ENCODE data around the gene NBR1.
"Not testable (repeated sequence)": the region's sequence is repeated elsewhere in the genome, so short reads cannot be mapped to it uniquely, and the experiment has no call there.

NBR1 gene, protein sequence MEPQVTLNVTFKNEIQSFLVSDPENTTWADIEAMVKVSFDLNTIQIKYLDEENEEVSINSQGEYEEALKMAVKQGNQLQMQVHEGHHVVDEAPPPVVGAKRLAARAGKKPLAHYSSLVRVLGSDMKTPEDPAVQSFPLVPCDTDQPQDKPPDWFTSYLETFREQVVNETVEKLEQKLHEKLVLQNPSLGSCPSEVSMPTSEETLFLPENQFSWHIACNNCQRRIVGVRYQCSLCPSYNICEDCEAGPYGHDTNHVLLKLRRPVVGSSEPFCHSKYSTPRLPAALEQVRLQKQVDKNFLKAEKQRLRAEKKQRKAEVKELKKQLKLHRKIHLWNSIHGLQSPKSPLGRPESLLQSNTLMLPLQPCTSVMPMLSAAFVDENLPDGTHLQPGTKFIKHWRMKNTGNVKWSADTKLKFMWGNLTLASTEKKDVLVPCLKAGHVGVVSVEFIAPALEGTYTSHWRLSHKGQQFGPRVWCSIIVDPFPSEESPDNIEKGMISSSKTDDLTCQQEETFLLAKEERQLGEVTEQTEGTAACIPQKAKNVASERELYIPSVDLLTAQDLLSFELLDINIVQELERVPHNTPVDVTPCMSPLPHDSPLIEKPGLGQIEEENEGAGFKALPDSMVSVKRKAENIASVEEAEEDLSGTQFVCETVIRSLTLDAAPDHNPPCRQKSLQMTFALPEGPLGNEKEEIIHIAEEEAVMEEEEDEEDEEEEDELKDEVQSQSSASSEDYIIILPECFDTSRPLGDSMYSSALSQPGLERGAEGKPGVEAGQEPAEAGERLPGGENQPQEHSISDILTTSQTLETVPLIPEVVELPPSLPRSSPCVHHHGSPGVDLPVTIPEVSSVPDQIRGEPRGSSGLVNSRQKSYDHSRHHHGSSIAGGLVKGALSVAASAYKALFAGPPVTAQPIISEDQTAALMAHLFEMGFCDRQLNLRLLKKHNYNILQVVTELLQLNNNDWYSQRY

DNA sequence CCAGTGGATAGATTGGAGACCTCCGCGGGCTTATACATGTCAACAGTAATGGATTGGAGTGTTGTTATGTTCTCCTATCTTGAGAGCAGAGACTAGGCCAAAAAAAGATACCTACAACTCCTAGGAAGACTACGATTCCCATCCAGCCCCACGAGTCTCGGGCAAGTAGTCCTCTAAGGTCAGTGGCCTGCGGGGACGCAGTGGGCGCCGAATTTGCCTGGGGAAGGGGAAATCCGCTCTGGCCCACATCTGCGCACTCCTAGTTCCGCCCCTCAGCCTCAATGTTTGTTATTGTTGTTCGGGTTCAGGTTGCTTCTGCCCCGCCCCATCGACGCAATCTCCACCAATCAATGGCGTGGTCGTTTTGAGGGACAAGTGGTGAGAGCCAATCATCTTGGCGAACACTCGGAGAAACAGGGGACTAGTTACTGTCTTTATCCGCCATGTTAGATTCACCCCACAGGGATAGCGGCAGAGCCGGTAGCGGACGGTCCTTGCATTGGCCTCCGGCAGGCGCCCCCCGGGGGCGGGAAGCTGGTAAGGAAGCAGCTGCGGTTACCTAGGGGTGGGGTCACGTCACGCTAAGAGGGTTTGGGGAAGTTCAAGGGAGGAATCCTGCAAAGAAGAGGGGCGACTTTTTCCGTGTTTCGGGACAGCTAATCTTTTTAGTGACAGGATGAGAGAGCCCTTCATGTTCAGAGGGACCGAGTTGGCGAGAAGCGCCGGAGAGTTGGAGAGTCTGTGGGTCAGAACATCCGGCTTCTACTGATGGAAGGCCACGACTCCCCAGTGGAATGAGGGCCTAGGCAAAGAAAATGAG, at the start of gene NBR1:
Gene NBR1, plus strand, starts transcription at position 449 of the 820 bp plus-strand sequence. CDS start 4,586 bp downstream, outside the sequence.
- no peak within 1 kb of the TSS for H3K4me3 Mint-ChIP-seq
- H3K4me1 Mint-ChIP-seq (ENCODE audit: low read depth), result peaks cover 31% of the 10 kb centered on the region
- no peak within 1 kb of the TSS for H3K27ac Mint-ChIP-seq
- H3K36me3 Mint-ChIP-seq (ENCODE audit: low read depth), result peaks cover 13% of the 10 kb centered on the region
- no peaks in the 10 kb centered on the region for H3K27me3 Mint-ChIP-seq (ENCODE audit: low read depth)
- DNase-seq (ENCODE audit: low spot score), result peak; percentile 97
- H3K9me3 Mint-ChIP-seq, result no peaks in the 10 kb centered on the region

DNA sequence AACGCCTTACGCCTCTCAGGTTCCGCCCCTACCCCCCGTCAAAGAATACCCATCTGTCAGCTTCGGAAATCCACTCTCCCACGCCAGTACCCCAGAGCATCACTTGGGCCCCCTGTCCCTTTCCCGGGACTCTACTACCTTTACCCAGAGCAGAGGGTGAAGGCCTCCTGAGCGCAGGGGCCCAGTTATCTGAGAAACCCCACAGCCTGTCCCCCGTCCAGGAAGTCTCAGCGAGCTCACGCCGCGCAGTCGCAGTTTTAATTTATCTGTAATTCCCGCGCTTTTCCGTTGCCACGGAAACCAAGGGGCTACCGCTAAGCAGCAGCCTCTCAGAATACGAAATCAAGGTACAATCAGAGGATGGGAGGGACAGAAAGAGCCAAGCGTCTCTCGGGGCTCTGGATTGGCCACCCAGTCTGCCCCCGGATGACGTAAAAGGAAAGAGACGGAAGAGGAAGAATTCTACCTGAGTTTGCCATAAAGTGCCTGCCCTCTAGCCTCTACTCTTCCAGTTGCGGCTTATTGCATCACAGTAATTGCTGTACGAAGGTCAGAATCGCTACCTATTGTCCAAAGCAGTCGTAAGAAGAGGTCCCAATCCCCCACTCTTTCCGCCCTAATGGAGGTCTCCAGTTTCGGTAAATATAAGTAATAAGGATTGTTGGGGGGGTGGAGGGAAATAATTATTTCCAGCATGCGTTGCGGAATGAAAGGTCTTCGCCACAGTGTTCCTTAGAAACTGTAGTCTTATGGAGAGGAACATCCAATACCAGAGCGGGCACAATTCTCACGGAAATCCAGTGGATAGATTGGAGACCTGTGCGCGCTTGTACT, 45.7 kb upstream of the NBR1 start, which contains the start of gene BRCA1:
Gene BRCA1, minus strand, starts transcription at position 232 of the 834 bp plus-strand sequence. CDS start 1,268 bp downstream, outside the sequence.
- Mint-ChIP-seq H3K27me3 (ENCODE audit: low read depth) (no peaks in the 10 kb centered on the region), H3K4me3 (peak within 1 kb of the TSS; percentile 99), H3K36me3 (ENCODE audit: low read depth) (peaks cover 35% of the 10 kb centered on the region), H3K9me3 (no peaks in the 10 kb centered on the region), H3K27ac (peak within 1 kb of the TSS; percentile 98), H3K4me1 (ENCODE audit: low read depth) (peaks cover 22% of the 10 kb centered on the region)
- DNase-seq (ENCODE audit: low spot score), result peak; percentile 95

DNA sequence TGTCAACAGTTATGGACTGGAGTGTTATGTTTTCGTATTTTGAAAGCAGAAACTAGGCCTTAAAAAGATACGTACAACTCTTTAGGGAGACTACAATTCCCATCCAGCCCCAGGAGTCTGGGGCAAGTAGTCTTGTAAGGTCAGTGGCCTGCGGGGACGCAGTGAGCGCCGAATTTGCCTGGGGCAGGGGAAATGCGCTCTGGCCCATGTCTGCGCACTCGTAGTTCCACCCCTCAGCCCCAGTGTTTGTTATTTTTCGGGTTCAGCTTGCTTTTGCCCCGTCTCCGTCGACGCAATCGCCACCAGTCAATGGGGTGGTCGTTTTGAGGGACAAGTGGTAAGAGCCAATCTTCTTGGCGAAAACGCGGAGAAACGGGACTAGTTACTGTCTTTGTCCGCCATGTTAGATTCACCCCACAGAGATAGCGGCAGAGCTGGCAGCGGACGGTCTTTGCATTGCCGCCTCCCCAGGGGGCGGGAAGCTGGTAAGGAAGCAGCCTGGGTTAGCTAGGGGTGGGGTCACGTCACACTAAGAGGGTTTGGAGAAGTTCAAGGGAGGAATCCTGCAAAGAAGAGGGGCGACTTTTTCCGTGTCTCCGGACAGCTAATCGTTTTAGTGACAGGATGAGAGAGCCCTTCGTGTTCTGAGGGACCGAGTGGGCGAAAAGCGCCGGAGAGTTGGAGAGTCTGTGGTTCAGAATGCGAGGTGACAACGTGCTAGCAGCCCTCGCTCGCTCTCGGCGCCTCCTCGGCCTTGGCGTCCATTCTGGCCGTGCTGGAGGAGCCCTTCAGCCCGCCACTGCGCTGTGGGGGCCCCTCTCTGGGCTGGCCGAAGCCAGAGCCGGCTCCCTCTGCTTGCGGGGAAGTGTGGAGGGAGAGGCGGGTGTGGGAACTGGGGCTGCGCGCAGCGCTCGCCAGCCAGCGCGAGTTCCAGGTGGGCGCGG, 44.8 kb upstream of the NBR1 start:
- Mint-ChIP-seq H3K4me3 (peak overlapping the region; percentile 99), H3K27ac (peak overlapping the region; percentile 98), H3K36me3 (ENCODE audit: low read depth) (peaks cover 35% of the 10 kb centered on the region), H3K4me1 (ENCODE audit: low read depth) (peaks cover 26% of the 10 kb centered on the region), H3K9me3 (no peaks in the 10 kb centered on the region), H3K27me3 (ENCODE audit: low read depth) (no peaks in the 10 kb centered on the region)
- no peak for DNase-seq (ENCODE audit: low spot score)

DNA sequence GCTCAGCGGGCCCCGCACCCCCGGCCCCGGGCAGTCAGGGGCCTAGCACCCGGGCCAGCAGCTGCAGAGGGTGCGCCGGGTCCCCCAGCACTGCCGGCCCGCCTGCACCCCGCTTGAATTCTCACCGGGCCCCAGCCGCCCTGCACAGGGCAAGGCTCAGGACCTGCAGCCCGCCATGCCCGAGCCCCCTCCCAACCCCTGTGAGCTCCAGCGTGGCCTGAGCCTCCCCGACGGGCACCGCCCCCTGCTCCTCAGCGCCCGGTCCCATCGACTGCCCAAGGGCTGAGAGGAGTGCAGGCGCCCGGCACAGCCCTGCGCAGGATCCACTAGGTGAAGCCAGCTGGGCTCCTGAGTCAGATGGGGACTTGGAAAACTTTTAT, 44.1 kb upstream of the NBR1 start:
- no peak for DNase-seq (ENCODE audit: low spot score)
- Mint-ChIP-seq H3K9me3 (no peaks in the 10 kb centered on the region), H3K27me3 (ENCODE audit: low read depth) (no peaks in the 10 kb centered on the region), H3K36me3 (ENCODE audit: low read depth) (peaks cover 33% of the 10 kb centered on the region), H3K27ac (peak overlapping the region; percentile 79), H3K4me1 (ENCODE audit: low read depth) (peaks cover 23% of the 10 kb centered on the region), H3K4me3 (peak overlapping the region; percentile 75)

DNA sequence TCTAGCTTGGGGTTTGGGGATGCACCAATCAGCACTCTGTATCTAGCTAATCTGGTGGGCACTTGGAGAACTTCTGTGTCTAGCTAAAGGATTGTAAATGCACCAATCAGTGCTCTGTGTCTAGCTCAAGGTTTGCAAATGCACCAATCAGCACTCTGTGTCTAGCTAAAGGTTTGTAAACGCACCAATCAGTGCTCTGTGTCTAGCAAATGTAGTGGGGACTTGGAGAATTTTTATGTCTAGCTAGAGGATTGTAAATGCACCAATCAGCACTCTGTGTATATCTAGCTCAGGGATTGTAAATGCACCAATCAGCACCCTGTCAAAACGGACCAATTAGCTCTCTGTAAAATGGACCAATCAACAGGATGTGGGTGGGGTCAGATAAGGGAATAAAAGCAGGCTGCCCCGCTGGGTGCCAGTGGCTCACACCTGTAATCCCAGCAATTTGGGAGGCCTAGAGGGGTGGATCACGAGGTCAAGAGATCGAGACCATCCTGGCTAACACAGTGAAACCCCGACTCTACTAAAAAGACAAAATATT, 43.6 kb upstream of the NBR1 start:
- peak overlapping the region; percentile 79 for H3K27ac Mint-ChIP-seq
- peak overlapping the region; percentile 75 for H3K4me3 Mint-ChIP-seq

DNA sequence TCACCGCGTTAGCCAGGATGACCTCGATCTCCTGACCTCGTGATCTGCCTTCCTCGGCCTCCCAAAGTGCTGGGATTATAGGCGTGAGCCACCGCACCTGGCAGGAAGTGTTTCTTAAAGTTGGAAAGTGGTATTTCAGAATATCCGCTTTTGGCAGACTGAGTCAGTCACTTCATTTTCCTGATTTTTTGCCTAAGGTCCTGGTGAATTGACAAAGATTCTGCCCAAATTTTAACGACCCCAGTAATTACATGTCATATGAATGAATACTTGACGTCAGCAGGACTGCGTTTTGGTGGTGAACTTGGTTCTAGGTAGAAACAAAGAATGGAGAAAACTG, 41.4 kb upstream of the NBR1 start:
- H3K9me3 Mint-ChIP-seq, result no peaks in the 10 kb centered on the region
- H3K27ac Mint-ChIP-seq, result no peak overlapping the region
- no peaks in the 10 kb centered on the region for H3K27me3 Mint-ChIP-seq (ENCODE audit: low read depth)
- peaks cover 11% of the 10 kb centered on the region for H3K4me1 Mint-ChIP-seq (ENCODE audit: low read depth)
- no peak overlapping the region for H3K4me3 Mint-ChIP-seq
- DNase-seq (ENCODE audit: low spot score), result no peak
- H3K36me3 Mint-ChIP-seq (ENCODE audit: low read depth), result peaks cover 40% of the 10 kb centered on the region

More for the DNA sequence above, 43.6 kb upstream of the NBR1 start:
- H3K27me3 Mint-ChIP-seq (ENCODE audit: low read depth); DNase-seq (ENCODE audit: low spot score); H3K9me3 Mint-ChIP-seq: not testable (repeated sequence)
- peaks cover 33% of the 10 kb centered on the region for H3K36me3 Mint-ChIP-seq (ENCODE audit: low read depth)
- peaks cover 20% of the 10 kb centered on the region for H3K4me1 Mint-ChIP-seq (ENCODE audit: low read depth)

DNA sequence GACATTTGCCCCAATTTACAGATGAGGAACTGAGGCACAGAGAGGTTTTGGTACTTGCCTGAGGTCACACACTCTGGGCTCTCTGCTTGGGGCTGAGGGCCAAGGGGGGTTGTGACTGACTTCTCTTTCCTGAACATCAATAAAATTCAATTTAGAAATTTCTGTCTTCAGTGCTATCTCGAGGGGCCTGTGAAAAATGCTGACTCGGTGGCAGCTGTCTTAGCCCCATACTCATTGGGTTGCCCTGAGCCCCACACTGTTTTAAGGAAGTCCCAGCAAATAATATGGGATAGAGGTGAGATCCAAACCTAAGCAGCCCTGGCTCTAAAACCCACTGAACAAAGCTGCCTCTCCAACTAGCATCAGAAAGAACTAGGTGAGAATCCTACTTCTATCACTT, 38.9 kb upstream of the NBR1 start:
- no peak for DNase-seq (ENCODE audit: low spot score)
- Mint-ChIP-seq H3K27me3 (ENCODE audit: low read depth) (no peaks in the 10 kb centered on the region), H3K4me1 (ENCODE audit: low read depth) (peaks cover 16% of the 10 kb centered on the region), H3K36me3 (ENCODE audit: low read depth) (peaks cover 36% of the 10 kb centered on the region), H3K4me3 (no peak overlapping the region), H3K9me3 (no peaks in the 10 kb centered on the region), H3K27ac (no peak overlapping the region)

DNA sequence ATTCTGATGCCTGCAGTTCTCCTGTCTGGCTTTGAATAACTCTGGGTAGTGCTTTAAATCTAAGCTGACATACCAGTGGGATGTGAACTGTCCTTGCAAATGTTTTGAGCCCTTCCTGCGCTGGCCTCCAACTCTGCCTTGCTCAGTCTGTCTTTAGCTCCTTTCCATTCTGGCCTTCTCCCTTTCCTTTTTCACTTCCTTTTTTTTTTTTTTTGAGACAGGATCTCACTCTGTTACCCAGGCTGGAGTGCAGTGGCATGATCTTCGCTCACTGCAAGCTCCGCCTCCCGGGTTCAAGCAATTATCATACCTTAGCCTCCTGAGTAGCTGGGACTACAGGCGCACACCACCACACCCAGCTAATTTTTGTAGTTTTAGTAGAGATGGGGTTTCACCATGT, 37.6 kb upstream of the NBR1 start:
- not testable (repeated sequence) for H3K9me3 Mint-ChIP-seq; DNase-seq (ENCODE audit: low spot score); H3K27me3 Mint-ChIP-seq (ENCODE audit: low read depth); H3K4me3 Mint-ChIP-seq; H3K27ac Mint-ChIP-seq
- Mint-ChIP-seq H3K4me1 (ENCODE audit: low read depth) (peaks cover 15% of the 10 kb centered on the region), H3K36me3 (ENCODE audit: low read depth) (peaks cover 27% of the 10 kb centered on the region)

DNA sequence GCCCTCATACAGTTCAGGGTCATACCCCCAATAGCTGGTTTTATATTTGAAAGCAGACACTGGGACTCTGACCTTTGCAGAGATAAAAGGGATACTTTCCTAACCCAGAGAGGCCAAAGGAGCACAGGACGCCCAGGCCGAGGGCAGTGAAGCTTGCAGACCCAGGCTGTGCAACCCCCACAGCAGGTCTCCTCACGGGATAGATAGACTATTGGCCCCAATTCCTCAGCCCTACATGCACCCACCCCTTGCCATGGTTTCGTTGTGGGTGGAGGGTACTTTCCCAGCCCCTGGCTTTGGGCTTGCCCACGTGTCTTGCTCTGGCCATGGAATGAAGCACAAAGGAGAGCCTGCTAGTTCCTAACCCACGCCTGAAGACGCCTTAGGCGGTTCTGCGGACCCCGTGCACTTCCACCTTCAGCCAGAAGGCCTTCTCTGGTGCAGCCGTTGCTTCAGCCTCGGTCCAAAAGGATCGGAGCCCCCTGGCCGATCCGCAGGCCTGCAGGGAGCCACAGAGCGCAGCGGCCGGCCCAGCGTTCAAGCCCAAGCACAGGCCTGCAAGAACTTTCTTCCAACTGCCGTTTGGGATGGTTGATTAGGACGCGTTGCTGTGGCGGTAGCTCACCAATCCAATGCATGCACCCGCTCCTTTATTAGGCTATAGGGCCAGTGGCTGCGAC, 36.1 kb upstream of the NBR1 start:
- peaks cover 15% of the 10 kb centered on the region for H3K4me1 Mint-ChIP-seq (ENCODE audit: low read depth)
- peaks cover 23% of the 10 kb centered on the region for H3K36me3 Mint-ChIP-seq (ENCODE audit: low read depth)
- no peak overlapping the region for H3K4me3 Mint-ChIP-seq
- H3K27ac Mint-ChIP-seq, result no peak overlapping the region
- H3K27me3 Mint-ChIP-seq (ENCODE audit: low read depth), result no peaks in the 10 kb centered on the region
- no peaks in the 10 kb centered on the region for H3K9me3 Mint-ChIP-seq
- no peak for DNase-seq (ENCODE audit: low spot score)

DNA sequence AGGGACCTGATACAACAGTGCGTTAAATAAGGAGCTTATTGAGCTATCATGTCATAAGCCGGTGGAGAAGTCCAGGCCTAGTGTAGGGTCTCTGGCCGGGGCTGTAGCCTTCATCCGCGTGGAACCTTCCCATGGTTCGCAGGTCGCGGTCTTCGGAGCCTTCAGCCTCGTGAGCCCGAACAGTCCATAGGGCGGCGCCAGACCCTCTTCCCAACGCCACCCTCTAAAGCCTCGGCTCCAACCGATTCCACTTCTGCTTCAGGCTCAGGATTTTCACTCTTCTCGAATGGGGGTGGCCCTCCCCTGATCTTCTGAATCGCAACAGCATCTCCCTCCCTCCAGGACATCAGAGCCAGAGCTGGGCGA, 35.6 kb upstream of the NBR1 start:
- peaks cover 15% of the 10 kb centered on the region for H3K4me1 Mint-ChIP-seq (ENCODE audit: low read depth)
- H3K27ac Mint-ChIP-seq, result no peak overlapping the region
- H3K4me3 Mint-ChIP-seq, result no peak overlapping the region
- H3K27me3 Mint-ChIP-seq (ENCODE audit: low read depth), result no peaks in the 10 kb centered on the region
- no peaks in the 10 kb centered on the region for H3K9me3 Mint-ChIP-seq
- no peak for DNase-seq (ENCODE audit: low spot score)
- peaks cover 23% of the 10 kb centered on the region for H3K36me3 Mint-ChIP-seq (ENCODE audit: low read depth)

DNA sequence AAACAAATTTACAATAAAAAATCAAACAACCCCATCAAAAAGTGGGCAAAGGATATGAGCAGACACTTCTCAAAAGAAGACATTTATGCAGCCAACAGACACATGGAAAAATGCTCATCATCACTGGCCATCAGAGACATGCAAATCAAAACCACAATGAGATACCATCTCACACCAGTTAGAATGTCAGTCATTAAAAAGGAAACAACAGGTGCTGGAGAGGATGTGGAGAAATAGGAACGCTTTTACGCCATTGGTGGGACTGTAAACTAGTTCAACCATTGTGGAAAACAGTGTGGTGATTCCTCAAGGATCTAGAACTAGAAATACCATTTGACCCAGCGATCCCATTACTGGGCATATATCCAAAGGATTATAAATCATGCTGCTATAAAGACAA, 34.4 kb upstream of the NBR1 start:
- Mint-ChIP-seq H3K27ac (peak overlapping the region; percentile 79), H3K4me1 (ENCODE audit: low read depth) (peaks cover 12% of the 10 kb centered on the region), H3K4me3 (peak overlapping the region; percentile 24), H3K36me3 (ENCODE audit: low read depth) (peaks cover 23% of the 10 kb centered on the region)
- H3K27me3 Mint-ChIP-seq (ENCODE audit: low read depth); DNase-seq (ENCODE audit: low spot score); H3K9me3 Mint-ChIP-seq: not testable (repeated sequence)
